HEK293 (cell line): ENCODE results near the gene MRPS16.

Experiments used
- BCL11B ChIP-seq: fragments of 450-650 bp; formaldehyde crosslinking; IDR thresholded peaks from 2 replicates; pipeline ENCODE4 v1.5.1; 2016; ENCODE audit warnings: low read depth, missing biosample characterization, missing genetic modification characterization
- IKZF3 ChIP-seq: fragments of 450-650 bp; IDR thresholded peaks from 2 replicates; pipeline ENCODE4 v1.5.0; 2018; ENCODE audit warnings: missing biosample characterization, mild to moderate bottlenecking, missing genetic modification characterization, moderate library complexity
- INSM2 ChIP-seq: fragments of 450-650 bp; formaldehyde crosslinking; IDR thresholded peaks from 2 replicates; pipeline ENCODE4 v1.5.1; 2016; ENCODE audit warnings: missing biosample characterization, missing genetic modification characterization
- OVOL3 ChIP-seq: fragments of 450-650 bp; formaldehyde crosslinking; IDR thresholded peaks from 2 replicates; pipeline ENCODE4 v1.5.1; 2016; ENCODE audit warnings: missing biosample characterization, missing genetic modification characterization
- PRDM4 ChIP-seq: fragments of 450-650 bp; formaldehyde crosslinking; IDR thresholded peaks from 2 replicates; pipeline ENCODE4 v1.5.1; 2017; ENCODE audit warnings: missing biosample characterization, missing genetic modification characterization
- PRDM6 ChIP-seq: fragments of 450-650 bp; formaldehyde crosslinking; IDR thresholded peaks from 2 replicates; pipeline ENCODE4 v1.5.1; 2017; ENCODE audit warnings: missing biosample characterization, missing genetic modification characterization
- REPIN1 ChIP-seq: fragments of 450-650 bp; formaldehyde crosslinking; IDR thresholded peaks from 2 replicates; pipeline ENCODE4 v1.5.1; 2017; ENCODE audit warnings: missing biosample characterization, missing genetic modification characterization, low read depth
- WT1 ChIP-seq: fragments of 450-650 bp; formaldehyde crosslinking; IDR thresholded peaks from 2 replicates; pipeline ENCODE4 v1.5.1; 2016; ENCODE audit warnings: missing biosample characterization, missing genetic modification characterization
- ZNF121 ChIP-seq: fragments of 450-650 bp; formaldehyde crosslinking; IDR thresholded peaks from 2 replicates; pipeline ENCODE4 v1.5.1; 2016; ENCODE audit warnings: missing biosample characterization, missing genetic modification characterization
- ZNF132 ChIP-seq: fragments of 450-650 bp; formaldehyde crosslinking; IDR thresholded peaks from 2 replicates; pipeline ENCODE4 v1.5.1; 2017; ENCODE audit warnings: missing biosample characterization, missing genetic modification characterization, borderline replicate concordance
- ZNF148 ChIP-seq: fragments of 450-650 bp; formaldehyde crosslinking; IDR thresholded peaks from 2 replicates; pipeline ENCODE4 v1.5.0; 2017; ENCODE audit warnings: missing biosample characterization, missing genetic modification characterization, borderline replicate concordance
- ZNF211 ChIP-seq: fragments of 450-650 bp; formaldehyde crosslinking; IDR thresholded peaks from 2 replicates; pipeline ENCODE4 v1.5.1; 2016; ENCODE audit warnings: low read depth, missing biosample characterization, missing genetic modification characterization
- ZNF221 ChIP-seq: fragments of 450-650 bp; formaldehyde crosslinking; IDR thresholded peaks from 2 replicates; pipeline ENCODE4 v1.5.1; 2017; ENCODE audit warnings: missing biosample characterization, missing genetic modification characterization, borderline replicate concordance
- ZNF223 ChIP-seq: fragments of 450-650 bp; formaldehyde crosslinking; IDR thresholded peaks from 2 replicates; pipeline ENCODE4 v1.5.1; 2016; ENCODE audit warnings: missing biosample characterization, missing genetic modification characterization
- ZNF248 ChIP-seq: fragments of 450-650 bp; formaldehyde crosslinking; IDR thresholded peaks from 2 replicates; pipeline ENCODE4 v1.5.1; 2017; ENCODE audit warnings: missing biosample characterization, missing genetic modification characterization
- ZNF280D ChIP-seq: fragments of 450-650 bp; formaldehyde crosslinking; IDR thresholded peaks from 2 replicates; pipeline ENCODE4 v1.5.1; 2016; ENCODE audit warnings: missing biosample characterization, missing genetic modification characterization
- ZNF311 ChIP-seq: fragments of 450-650 bp; formaldehyde crosslinking; IDR thresholded peaks from 2 replicates; pipeline ENCODE4 v1.5.1; 2017; ENCODE audit warnings: missing biosample characterization, missing genetic modification characterization, borderline replicate concordance
- ZNF341 ChIP-seq: fragments of 450-650 bp; formaldehyde crosslinking; IDR thresholded peaks from 2 replicates; pipeline ENCODE4; 2016; ENCODE audit warnings: low read depth, missing biosample characterization, missing genetic modification characterization
- ZNF362 ChIP-seq: fragments of 450-650 bp; formaldehyde crosslinking; IDR thresholded peaks from 2 replicates; pipeline ENCODE4 v1.5.1; 2016; ENCODE audit warnings: missing biosample characterization, missing genetic modification characterization
- ZNF645 ChIP-seq: fragments of 450-650 bp; formaldehyde crosslinking; IDR thresholded peaks from 2 replicates; pipeline ENCODE4; 2016; ENCODE audit warnings: missing biosample characterization, missing genetic modification characterization
- ZNF660 ChIP-seq: fragments of 450-650 bp; IDR thresholded peaks from 2 replicates; pipeline ENCODE4 v1.5.1; 2018; ENCODE audit warnings: missing biosample characterization, mild to moderate bottlenecking, missing genetic modification characterization
- ZNF701 ChIP-seq: fragments of 450-650 bp; formaldehyde crosslinking; IDR thresholded peaks from 2 replicates; pipeline ENCODE4 v1.5.1; 2016; ENCODE audit warnings: missing biosample characterization, missing genetic modification characterization
- ZNF707 ChIP-seq: fragments of 450-650 bp; formaldehyde crosslinking; IDR thresholded peaks from 2 replicates; pipeline ENCODE4 v1.5.1; 2016; ENCODE audit warnings: missing biosample characterization, missing genetic modification characterization

MRPS16 gene

GRCh38 chr10:73246646-73247508, 5.6 kb downstream of the MRPS16 start, which contains the start of gene DNAJC9 (continued):
- no peak for TF ChIP-seq PRDM4
- no peak for TF ChIP-seq ZNF211 (tag by site-specific recombination)
- 0 out of 2 replicates have a peak, but pooled peaks have one; percentile 63 for TF ChIP-seq BCL11B
- TF ChIP-seq INSM2 (tag by site-specific recombination): peak; percentile 65; the same call in 1 of the 2 replicates
- no peak for TF ChIP-seq ZNF223
- no peak for TF ChIP-seq ZNF148 (tag by site-specific recombination)
- TF ChIP-seq ZNF121 (tag by site-specific recombination): peak; percentile 69; the same call in 1 of the 2 replicates
- no peak for TF ChIP-seq REPIN1
- TF ChIP-seq ZNF248 (tag by site-specific recombination): no peak
- peak; percentile 82 for TF ChIP-seq ZNF362
- peak; percentile 36; the same call in 1 of the 2 replicates for TF ChIP-seq WT1
- TF ChIP-seq ZNF221 (tag by site-specific recombination): 0 out of 2 replicates have a peak, but pooled peaks have one; percentile 14
- peak; percentile 77 for TF ChIP-seq ZNF660 (tag by site-specific recombination)
- no peak for TF ChIP-seq ZNF311 (tag by site-specific recombination)
- TF ChIP-seq ZNF132 (tag by site-specific recombination): no peak
- no peak for TF ChIP-seq PRDM6
- TF ChIP-seq IKZF3: peak; percentile 72
- peak; percentile 54; the same call in 1 of the 2 replicates for TF ChIP-seq OVOL3 (tag by site-specific recombination)
- no peak for TF ChIP-seq ZNF645 (tag by site-specific recombination)
- TF ChIP-seq ZNF341 (tag by site-specific recombination): peak; percentile 90
- no peak for TF ChIP-seq ZNF280D
- TF ChIP-seq ZNF707 (tag by site-specific recombination): no peak
- TF ChIP-seq ZNF701 (tag by site-specific recombination): no peak
